Inferior parietal cortex (tissue), 1 donor: Measurements from ENCODE around the gene HAGH.

Experiments
- DNase-seq: peaks from one replicate; pipeline ENCODE4 v3.0.0-alpha.2; 2016; ENCODE audit errors: extremely low spot score

Gene HAGH

GRCh38 chr16:1786242-1787055 is 40.2 kb downstream of the HAGH start:
- DNase-seq: no peak

GRCh38 chr16:1785846-1786170 is 40.8 kb downstream of the HAGH start:
- no peak for DNase-seq

- DNase-seq: no peak
Measured at GRCh38 chr16:1784977-1785845, 41.4 kb downstream of the HAGH start.

- DNase-seq: peak; percentile 100
Measured at GRCh38 chr16:1782408-1783264, 44.0 kb downstream of the HAGH start, which contains the start of the genes NUBP2 and SPSB3. NUBP2 (plus strand) TSS chr16:1782960; CDS start chr16:1783021, 61 bp downstream. SPSB3 (minus strand) TSS chr16:1782571; CDS start chr16:1781483, 1,088 bp downstream.

- DNase-seq: no peak
Measured at GRCh38 chr16:1781758-1782407, 44.7 kb downstream of the HAGH start.

GRCh38 chr16:1781254-1781653 is 45.4 kb downstream of the HAGH start:
- no peak for DNase-seq

GRCh38 chr16:1780677-1781072 is 46.0 kb downstream of the HAGH start:
- no peak for DNase-seq

- no peak for DNase-seq
Measured at GRCh38 chr16:1779741-1780676, 46.6 kb downstream of the HAGH start.

- DNase-seq: no peak
Measured at GRCh38 chr16:1779234-1779701, 47.4 kb downstream of the HAGH start.

GRCh38 chr16:1778200-1779179 is 48.1 kb downstream of the HAGH start:
- DNase-seq: no peak

GRCh38 chr16:1777375-1778199 is 49.0 kb downstream of the HAGH start:
- no peak for DNase-seq

- DNase-seq: no peak
Measured at GRCh38 chr16:1776991-1777374, 49.6 kb downstream of the HAGH start.

- no peak for DNase-seq
Measured at GRCh38 chr16:1776672-1776955, 50.0 kb downstream of the HAGH start.

GRCh38 chr16:1775846-1776671 is 50.6 kb downstream of the HAGH start:
- DNase-seq: no peak

- DNase-seq: no peak
Measured at GRCh38 chr16:1775006-1775845, 51.4 kb downstream of the HAGH start.

GRCh38 chr16:1774448-1774780 is 52.2 kb downstream of the HAGH start:
- DNase-seq: no peak
